Thyroid gland (tissue), 4 donors: ENCODE data around the gene MFAP4.

Source experiments
- CTCF ChIP-seq, 6 experiments: fragments of 200-600 bp in 3 of 6; fragments of 450-650 bp in 3 of 6; sonication (generic) in 3 of 6; IDR thresholded peaks; one replicate each; pipeline ENCODE4 v1.5.1; 2016 to 2019; ENCODE audit warnings: antibody characterized with exemption in 6 of 6, mild to moderate bottlenecking in 2 of 6, inconsistent platforms in 1 of 6, moderate library complexity in 1 of 6
- POLR2A ChIP-seq, 2 donors: fragments of 450-650 bp; IDR thresholded peaks; one replicate each; pipeline ENCODE4 v1.6.1; 2017; ENCODE audit warnings: antibody characterized with exemption in 2 of 2, mild to moderate bottlenecking in 2 of 2, moderate library complexity in 1 of 2

- TF ChIP-seq CTCF (IDR thresholded peaks at IDR 0.05) (no peak), POLR2A (IDR thresholded peaks at IDR 0.05) (no peak)
These were observed 14.5 kb upstream of the MFAP4 start for GRCh38 chr17:19401321-19402010.
